ENCODE data around the gene KIF6.

- TF ChIP-seq CTCF (IDR thresholded peaks at IDR 0.05) (no peak), RCOR1 (IDR thresholded peaks at IDR 0.05; ENCODE audit: low read depth, low read length) (no peak), CBX8 (IDR thresholded peaks at IDR 0.05) (no peak), JUN (IDR thresholded peaks at IDR 0.05) (no peak)
Measured at GRCh38 chr6:39594285-39594684, 130.9 kb downstream of the KIF6 start.

All from A549 (cell line).